HEK293 (cell line): Measurements from ENCODE around the gene UST.

Source experiments
- AEBP2 ChIP-seq: fragments of 450-650 bp; formaldehyde crosslinking; IDR thresholded peaks from 2 replicates; pipeline ENCODE4 v1.5.1; 2016; ENCODE audit warnings: missing biosample characterization, missing genetic modification characterization, borderline replicate concordance
- KLF10 ChIP-seq: fragments of 450-650 bp; IDR thresholded peaks from 2 replicates; pipeline ENCODE4 v1.5.1; 2018; ENCODE audit warnings: missing biosample characterization, mild to moderate bottlenecking, missing genetic modification characterization
- OVOL3 ChIP-seq: fragments of 450-650 bp; formaldehyde crosslinking; IDR thresholded peaks from 2 replicates; pipeline ENCODE4 v1.5.1; 2016; ENCODE audit warnings: missing biosample characterization, missing genetic modification characterization
- PATZ1 ChIP-seq: fragments of 450-650 bp; formaldehyde crosslinking; IDR thresholded peaks from 2 replicates; pipeline ENCODE4 v1.5.1; 2016; ENCODE audit warnings: missing biosample characterization, missing genetic modification characterization
- PRDM2 ChIP-seq: fragments of 450-650 bp; formaldehyde crosslinking; IDR thresholded peaks from 2 replicates; pipeline ENCODE4 v1.5.1; 2016; ENCODE audit warnings: missing biosample characterization, missing genetic modification characterization, borderline replicate concordance
- REPIN1 ChIP-seq: fragments of 450-650 bp; formaldehyde crosslinking; IDR thresholded peaks from 2 replicates; pipeline ENCODE4 v1.5.1; 2017; ENCODE audit warnings: missing biosample characterization, missing genetic modification characterization, low read depth
- ZBTB10 ChIP-seq: fragments of 450-650 bp; formaldehyde crosslinking; IDR thresholded peaks from 2 replicates; pipeline ENCODE4 v1.5.1; 2016; ENCODE audit warnings: missing biosample characterization, missing genetic modification characterization
- ZBTB20 ChIP-seq: fragments of 450-650 bp; formaldehyde crosslinking; IDR thresholded peaks from 2 replicates; pipeline ENCODE4 v1.5.1; 2016; ENCODE audit warnings: missing biosample characterization, missing genetic modification characterization
- ZBTB48 ChIP-seq: fragments of 450-650 bp; formaldehyde crosslinking; IDR thresholded peaks from 2 replicates; pipeline ENCODE4 v1.5.1; 2016; ENCODE audit warnings: missing biosample characterization, missing genetic modification characterization
- ZBTB6 ChIP-seq: fragments of 450-650 bp; formaldehyde crosslinking; IDR thresholded peaks from 2 replicates; pipeline ENCODE4 v1.5.1; 2017; ENCODE audit warnings: missing biosample characterization, missing genetic modification characterization
- ZNF239 ChIP-seq: fragments of 450-650 bp; formaldehyde crosslinking; IDR thresholded peaks from 2 replicates; pipeline ENCODE4 v1.5.1; 2016; ENCODE audit warnings: missing biosample characterization, missing genetic modification characterization
- ZNF292 ChIP-seq: fragments of 450-650 bp; formaldehyde crosslinking; IDR thresholded peaks from 2 replicates; pipeline ENCODE4 v1.5.1; 2016; ENCODE audit warnings: low read depth, missing biosample characterization, missing genetic modification characterization, borderline replicate concordance
- ZNF341 ChIP-seq: fragments of 450-650 bp; formaldehyde crosslinking; IDR thresholded peaks from 2 replicates; pipeline ENCODE4; 2016; ENCODE audit warnings: low read depth, missing biosample characterization, missing genetic modification characterization
- ZNF394 ChIP-seq: fragments of 450-650 bp; formaldehyde crosslinking; IDR thresholded peaks from 2 replicates; pipeline ENCODE4 v1.5.1; 2016; ENCODE audit warnings: missing biosample characterization, missing genetic modification characterization, mild to moderate bottlenecking, moderate library complexity, borderline replicate concordance
- ZNF398 ChIP-seq: fragments of 450-650 bp; formaldehyde crosslinking; IDR thresholded peaks from 2 replicates; pipeline ENCODE4 v1.5.1; 2017; ENCODE audit warnings: missing biosample characterization, missing genetic modification characterization
- ZNF433 ChIP-seq: fragments of 450-650 bp; formaldehyde crosslinking; IDR thresholded peaks from 2 replicates; pipeline ENCODE4 v1.5.1; 2016; ENCODE audit warnings: missing biosample characterization, missing genetic modification characterization, low read depth
- ZNF555 ChIP-seq: fragments of 450-650 bp; formaldehyde crosslinking; conservative IDR thresholded peaks from 2 replicates; pipeline ENCODE4 v1.5.1; 2017; ENCODE audit warnings: missing biosample characterization, mild to moderate bottlenecking, missing genetic modification characterization, inconsistent platforms
- ZNF596 ChIP-seq: fragments of 450-650 bp; IDR thresholded peaks from 2 replicates; pipeline ENCODE4 v1.5.0; 2018; ENCODE audit warnings: missing biosample characterization, mild to moderate bottlenecking, missing genetic modification characterization, moderate library complexity
- ZNF621 ChIP-seq: fragments of 450-650 bp; formaldehyde crosslinking; IDR thresholded peaks from 2 replicates; pipeline ENCODE4 v1.5.1; 2017; ENCODE audit warnings: missing biosample characterization, missing genetic modification characterization
- ZNF624 ChIP-seq: fragments of 450-650 bp; formaldehyde crosslinking; IDR thresholded peaks from 2 replicates; pipeline ENCODE4 v1.5.1; 2017; ENCODE audit warnings: missing biosample characterization, missing genetic modification characterization
- ZNF701 ChIP-seq: fragments of 450-650 bp; formaldehyde crosslinking; IDR thresholded peaks from 2 replicates; pipeline ENCODE4 v1.5.1; 2016; ENCODE audit warnings: missing biosample characterization, missing genetic modification characterization
- ZNF768 ChIP-seq: fragments of 450-650 bp; formaldehyde crosslinking; IDR thresholded peaks from 2 replicates; pipeline ENCODE4 v1.5.1; 2018; ENCODE audit warnings: missing biosample characterization, mild to moderate bottlenecking, missing genetic modification characterization

UST gene

GRCh38 chr6:149012040-149012545 is 265.3 kb downstream of the UST start (continued):
- 0 out of 2 replicates have a peak, but pooled peaks have one; percentile 27 for TF ChIP-seq PATZ1 (tag by site-specific recombination)
- no peak for TF ChIP-seq ZNF624 (tag by site-specific recombination)
- TF ChIP-seq ZNF292 (tag by site-specific recombination): no peak
- peak; percentile 59 for TF ChIP-seq ZNF398 (tag by site-specific recombination)
- no peak for TF ChIP-seq ZNF433 (tag by site-specific recombination)
- no peak for TF ChIP-seq ZNF341
- no peak for TF ChIP-seq ZBTB10
- peak; percentile 78 for TF ChIP-seq ZNF394 (tag by site-specific recombination)
- TF ChIP-seq KLF10 (tag by site-specific recombination): peak; percentile 50
- TF ChIP-seq ZNF596 (tag by site-specific recombination): peak; percentile 14; the same call in 1 of the 2 replicates
- peak; percentile 60 for TF ChIP-seq ZBTB20 (tag by site-specific recombination)
- TF ChIP-seq AEBP2: no peak
- no peak for TF ChIP-seq REPIN1 (tag by site-specific recombination)
- TF ChIP-seq PRDM2 (tag by site-specific recombination): no peak
- TF ChIP-seq ZNF768 (tag by site-specific recombination): no peak
- TF ChIP-seq ZNF239 (tag by site-specific recombination): no peak; the same call in 1 of the 2 replicates
- TF ChIP-seq ZNF701 (tag by site-specific recombination): no peak
- no peak for TF ChIP-seq ZNF555 (tag by site-specific recombination)
- TF ChIP-seq ZBTB48 (tag by site-specific recombination): no peak
- 0 out of 2 replicates have a peak, but pooled peaks have one; percentile 23 for TF ChIP-seq ZBTB6 (tag by site-specific recombination)
- TF ChIP-seq ZNF621 (tag by site-specific recombination): no peak
- peak; percentile 87 for TF ChIP-seq OVOL3 (tag by site-specific recombination)
